ENCODE data around the gene NNAT.

Gene NNAT

DNA sequence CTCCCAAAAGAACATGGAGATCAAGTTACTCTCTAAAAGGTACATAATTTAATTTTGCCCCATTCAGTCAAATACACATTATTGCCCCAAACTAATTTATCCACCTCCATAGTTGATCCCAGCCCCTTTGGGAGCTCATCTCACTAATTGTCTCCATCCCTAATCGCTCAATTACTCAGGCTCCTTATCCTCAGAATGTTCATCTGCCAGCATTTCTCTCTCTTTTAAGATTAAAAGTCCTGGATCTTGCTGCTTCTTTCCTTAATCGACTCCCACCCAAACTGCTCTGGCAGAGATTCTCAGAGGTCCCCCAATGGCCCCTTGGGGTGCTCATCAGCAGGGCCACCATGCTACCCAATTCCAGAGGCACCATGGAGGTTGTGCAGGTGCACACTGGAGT is 18.4 kb upstream of the NNAT start:
- no peak overlapping the region for H3K4me3 ChIP-seq (IDR thresholded peaks at IDR 0.05; ENCODE audit: insufficient read depth, low read depth, low read length)
- no peaks in the 10 kb centered on the region for H4K20me1 ChIP-seq (ENCODE audit: insufficient read depth)
- H3K79me2 ChIP-seq (ENCODE audit: insufficient read depth, low read depth) = no peaks in the 10 kb centered on the region
- TF ChIP-seq, protein P1, sequence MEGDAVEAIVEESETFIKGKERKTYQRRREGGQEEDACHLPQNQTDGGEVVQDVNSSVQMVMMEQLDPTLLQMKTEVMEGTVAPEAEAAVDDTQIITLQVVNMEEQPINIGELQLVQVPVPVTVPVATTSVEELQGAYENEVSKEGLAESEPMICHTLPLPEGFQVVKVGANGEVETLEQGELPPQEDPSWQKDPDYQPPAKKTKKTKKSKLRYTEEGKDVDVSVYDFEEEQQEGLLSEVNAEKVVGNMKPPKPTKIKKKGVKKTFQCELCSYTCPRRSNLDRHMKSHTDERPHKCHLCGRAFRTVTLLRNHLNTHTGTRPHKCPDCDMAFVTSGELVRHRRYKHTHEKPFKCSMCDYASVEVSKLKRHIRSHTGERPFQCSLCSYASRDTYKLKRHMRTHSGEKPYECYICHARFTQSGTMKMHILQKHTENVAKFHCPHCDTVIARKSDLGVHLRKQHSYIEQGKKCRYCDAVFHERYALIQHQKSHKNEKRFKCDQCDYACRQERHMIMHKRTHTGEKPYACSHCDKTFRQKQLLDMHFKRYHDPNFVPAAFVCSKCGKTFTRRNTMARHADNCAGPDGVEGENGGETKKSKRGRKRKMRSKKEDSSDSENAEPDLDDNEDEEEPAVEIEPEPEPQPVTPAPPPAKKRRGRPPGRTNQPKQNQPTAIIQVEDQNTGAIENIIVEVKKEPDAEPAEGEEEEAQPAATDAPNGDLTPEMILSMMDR (conservative IDR thresholded peaks at IDR 0.05; ENCODE audit: low read depth, low read length) = no peak
- no peak overlapping the region for H3K4me2 ChIP-seq
- no peak overlapping the region for H2AFZ ChIP-seq (ENCODE audit: low read depth)
- no peaks in the 10 kb centered on the region for H3K36me3 ChIP-seq (ENCODE audit: insufficient read depth)
- no peak overlapping the region for H3K9ac ChIP-seq
- H3K27me3 ChIP-seq (ENCODE audit: insufficient read depth, low read depth) = no peaks in the 10 kb centered on the region
- H3K27ac ChIP-seq = no peak overlapping the region
- H3K4me1 ChIP-seq (ENCODE audit: low read depth, poor library complexity, severe bottlenecking) = no peaks in the 10 kb centered on the region

GRCh38 chr20:37503256-37503927 is 17.7 kb upstream of the NNAT start:
- no peaks in the 10 kb centered on the region for H4K20me1 ChIP-seq (ENCODE audit: insufficient read depth)
- no peaks in the 10 kb centered on the region for H3K36me3 ChIP-seq (ENCODE audit: insufficient read depth)

DNA sequence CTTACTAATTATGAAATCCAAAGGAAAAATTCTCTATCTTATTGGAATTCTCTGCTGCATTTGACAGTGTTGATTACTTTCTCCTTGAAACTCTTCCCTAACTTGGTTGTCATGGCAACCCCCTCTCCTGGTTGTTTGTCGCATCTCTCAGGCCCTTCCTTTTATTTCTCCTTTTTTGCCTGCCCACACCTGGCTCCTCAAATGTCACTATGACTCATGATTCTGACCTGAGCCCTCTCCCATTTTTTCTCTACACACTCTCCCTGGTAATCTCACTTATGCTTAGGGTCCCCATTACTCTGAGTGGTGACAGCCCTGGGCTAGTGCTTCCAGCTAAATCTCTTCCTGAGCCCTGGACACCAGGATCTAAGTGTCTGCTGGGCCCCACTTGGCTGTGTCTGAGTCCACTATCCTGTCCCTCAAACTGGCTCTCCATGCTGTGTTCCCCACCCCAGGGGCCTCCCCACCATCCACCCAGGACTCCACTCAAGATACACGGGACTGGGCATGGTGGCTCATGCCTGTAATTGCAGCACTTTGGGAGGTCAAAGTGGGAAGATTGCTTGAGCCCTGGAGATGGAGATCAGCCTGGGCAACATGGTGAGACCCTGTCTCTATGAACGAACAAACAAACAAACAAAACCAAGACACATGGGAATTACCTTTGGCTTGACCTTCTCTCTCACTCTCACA is 16.5 kb upstream of the NNAT start:
- Histone ChIP-seq H3K4me1 (ENCODE audit: low read depth, poor library complexity, severe bottlenecking) (no peaks in the 10 kb centered on the region), H3K9ac (no peak overlapping the region), H4K20me1 (ENCODE audit: insufficient read depth) (no peaks in the 10 kb centered on the region), H3K27ac (no peak overlapping the region), H3K4me2 (no peak overlapping the region), H3K79me2 (ENCODE audit: insufficient read depth, low read depth) (no peaks in the 10 kb centered on the region), H3K36me3 (ENCODE audit: insufficient read depth) (no peaks in the 10 kb centered on the region), H2AFZ (ENCODE audit: low read depth) (no peak overlapping the region), H3K27me3 (ENCODE audit: insufficient read depth, low read depth) (no peaks in the 10 kb centered on the region), H3K4me3 (IDR thresholded peaks at IDR 0.05; ENCODE audit: insufficient read depth, low read depth, low read length) (no peak overlapping the region)
- TF ChIP-seq, protein P1 (conservative IDR thresholded peaks at IDR 0.05; ENCODE audit: low read depth, low read length) = no peak

More at GRCh38 chr20:37503256-37503927, 17.7 kb upstream of the NNAT start:
- H3K9ac ChIP-seq = no peak overlapping the region
- H2AFZ ChIP-seq (ENCODE audit: low read depth) = no peak overlapping the region
- H3K27me3 ChIP-seq (ENCODE audit: insufficient read depth, low read depth) = no peaks in the 10 kb centered on the region
- no peak overlapping the region for H3K4me2 ChIP-seq
- H3K79me2 ChIP-seq (ENCODE audit: insufficient read depth, low read depth) = no peaks in the 10 kb centered on the region
- no peaks in the 10 kb centered on the region for H3K4me1 ChIP-seq (ENCODE audit: low read depth, poor library complexity, severe bottlenecking)
- TF ChIP-seq, protein P1 (conservative IDR thresholded peaks at IDR 0.05; ENCODE audit: low read depth, low read length) = no peak
- H3K4me3 ChIP-seq (IDR thresholded peaks at IDR 0.05; ENCODE audit: insufficient read depth, low read depth, low read length) = no peak overlapping the region
- H3K27ac ChIP-seq = no peak overlapping the region

GRCh38 chr20:37505263-37506151 is 15.5 kb upstream of the NNAT start:
- no peak overlapping the region for H3K27ac ChIP-seq

More at GRCh38 chr20:37505263-37506151, 15.5 kb upstream of the NNAT start:
- Histone ChIP-seq H4K20me1 (ENCODE audit: insufficient read depth) (no peaks in the 10 kb centered on the region), H3K27me3 (ENCODE audit: insufficient read depth, low read depth) (no peaks in the 10 kb centered on the region), H3K4me1 (ENCODE audit: low read depth, poor library complexity, severe bottlenecking) (no peaks in the 10 kb centered on the region), H3K79me2 (ENCODE audit: insufficient read depth, low read depth) (no peaks in the 10 kb centered on the region), H3K9ac (no peak overlapping the region), H3K36me3 (ENCODE audit: insufficient read depth) (no peaks in the 10 kb centered on the region), H3K4me2 (no peak overlapping the region), H2AFZ (ENCODE audit: low read depth) (no peak overlapping the region), H3K4me3 (IDR thresholded peaks at IDR 0.05; ENCODE audit: insufficient read depth, low read depth, low read length) (no peak overlapping the region)
- TF ChIP-seq, protein P1 (conservative IDR thresholded peaks at IDR 0.05; ENCODE audit: low read depth, low read length) = no peak
